Measurements from ENCODE around the gene SORBS1.

DNA sequence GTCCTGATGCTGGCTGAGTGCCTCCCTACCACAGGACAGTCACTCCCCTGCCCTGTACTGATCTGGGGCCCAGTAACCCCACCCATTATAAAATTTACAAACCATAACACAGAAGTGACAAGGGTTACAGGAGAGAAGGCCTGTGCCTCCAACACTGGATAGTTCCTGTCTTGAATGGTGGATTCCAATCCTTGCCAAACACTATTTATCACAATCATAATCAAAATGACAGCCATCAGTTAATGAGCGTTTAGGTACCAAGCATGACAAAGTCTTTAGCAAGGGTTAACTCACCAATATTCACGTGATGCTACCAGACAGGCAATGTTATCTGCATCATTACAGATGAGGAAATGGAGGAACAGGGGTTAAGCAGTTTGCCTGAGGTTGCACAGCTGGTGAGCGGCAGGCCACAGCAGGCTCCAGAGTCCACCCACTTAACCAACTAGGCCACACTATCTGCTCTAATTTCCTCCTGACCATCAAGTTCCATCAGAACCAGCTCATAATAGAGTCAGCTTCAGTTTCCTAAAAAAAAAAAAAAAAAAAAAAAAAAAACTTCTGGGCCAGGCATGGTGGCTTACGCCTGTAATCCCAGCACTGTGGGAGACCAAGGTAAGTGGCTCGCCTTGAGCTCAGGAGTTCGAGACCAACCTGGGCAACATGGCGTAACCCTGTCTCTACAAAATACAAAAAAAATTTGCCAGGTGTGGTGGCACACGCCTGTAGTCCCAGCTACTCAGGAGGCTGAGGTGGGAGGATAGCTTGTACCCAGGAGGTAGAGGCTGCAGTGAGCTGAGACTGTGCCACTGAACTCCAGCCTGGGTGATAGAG lies 284.6 kb downstream of the SORBS1 start:
- TF ChIP-seq RFX5 (IDR thresholded peaks at IDR 0.05; ENCODE audit: low read depth, low read length), result no peak
- no peak for TF ChIP-seq PHF8 (IDR thresholded peaks at IDR 0.05; ENCODE audit: borderline replicate concordance, low read length)
- TF ChIP-seq ZNF695 (CRISPR knock-in tag; IDR thresholded peaks at IDR 0.05), result no peak
- TF ChIP-seq, protein P1, sequence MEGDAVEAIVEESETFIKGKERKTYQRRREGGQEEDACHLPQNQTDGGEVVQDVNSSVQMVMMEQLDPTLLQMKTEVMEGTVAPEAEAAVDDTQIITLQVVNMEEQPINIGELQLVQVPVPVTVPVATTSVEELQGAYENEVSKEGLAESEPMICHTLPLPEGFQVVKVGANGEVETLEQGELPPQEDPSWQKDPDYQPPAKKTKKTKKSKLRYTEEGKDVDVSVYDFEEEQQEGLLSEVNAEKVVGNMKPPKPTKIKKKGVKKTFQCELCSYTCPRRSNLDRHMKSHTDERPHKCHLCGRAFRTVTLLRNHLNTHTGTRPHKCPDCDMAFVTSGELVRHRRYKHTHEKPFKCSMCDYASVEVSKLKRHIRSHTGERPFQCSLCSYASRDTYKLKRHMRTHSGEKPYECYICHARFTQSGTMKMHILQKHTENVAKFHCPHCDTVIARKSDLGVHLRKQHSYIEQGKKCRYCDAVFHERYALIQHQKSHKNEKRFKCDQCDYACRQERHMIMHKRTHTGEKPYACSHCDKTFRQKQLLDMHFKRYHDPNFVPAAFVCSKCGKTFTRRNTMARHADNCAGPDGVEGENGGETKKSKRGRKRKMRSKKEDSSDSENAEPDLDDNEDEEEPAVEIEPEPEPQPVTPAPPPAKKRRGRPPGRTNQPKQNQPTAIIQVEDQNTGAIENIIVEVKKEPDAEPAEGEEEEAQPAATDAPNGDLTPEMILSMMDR (IDR thresholded peaks at IDR 0.05 in 2 of 3, conservative IDR thresholded peaks at IDR 0.05 in 1 of 3; ENCODE audit: insufficient read depth in 2 of 3, low read depth in 1 of 3, low read length in 3 of 3), result no peak
- TF ChIP-seq CEBPG (CRISPR knock-in tag; IDR thresholded peaks at IDR 0.05), result no peak
- TF ChIP-seq CEBPG (tag; conservative IDR thresholded peaks at IDR 0.05 in 1 of 2, IDR thresholded peaks at IDR 0.05 in 1 of 2), result no peak
- TF ChIP-seq MCM5 (IDR thresholded peaks at IDR 0.05; ENCODE audit: low read depth), result no peak
- TF ChIP-seq BRCA1 (IDR thresholded peaks at IDR 0.05), result no peak
- no peak for TF ChIP-seq BRCA1 (CRISPR knock-in tag; IDR thresholded peaks at IDR 0.05)
- no peak for TF ChIP-seq NCOA1 (IDR thresholded peaks at IDR 0.05; ENCODE audit: low read depth)
- TF ChIP-seq, protein P2, sequence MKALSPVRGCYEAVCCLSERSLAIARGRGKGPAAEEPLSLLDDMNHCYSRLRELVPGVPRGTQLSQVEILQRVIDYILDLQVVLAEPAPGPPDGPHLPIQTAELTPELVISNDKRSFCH (CRISPR knock-in tag; IDR thresholded peaks at IDR 0.05), result no peak
- TF ChIP-seq, protein P2 (tag; IDR thresholded peaks at IDR 0.05), result no peak
